Left ventricle myocardium inferior (tissue), 1 donor: ENCODE measurements around the gene EP400. TPM values are rescaled to one million over a fixed set of nuclear protein-coding genes. Genes with fewer than 3 reads are reported as not detected.

Experiments used
- DNase-seq: peaks from one replicate; pipeline ENCODE4 v3.0.0-alpha.2; 2020
- H3K27ac ChIP-seq: fragments of 200-600 bp; replicated peaks from 2 replicates; pipeline ENCODE4 v1.8.0; 2021
- H3K27me3 ChIP-seq: fragments of 200-600 bp; 2 replicates; pipeline ENCODE4 v1.8.0; 2021; ENCODE audit warnings: low read depth
- H3K36me3 ChIP-seq: fragments of 200-600 bp; 2 replicates; pipeline ENCODE4 v1.8.0; 2021
- H3K4me1 ChIP-seq: fragments of 200-600 bp; 2 replicates; pipeline ENCODE4 v1.8.0; 2021
- H3K4me3 ChIP-seq: fragments of 200-600 bp; 2 replicates; pipeline ENCODE4 v1.8.0; 2021; ENCODE audit warnings: mild to moderate bottlenecking, moderate library complexity
- H3K9me3 ChIP-seq: fragments of 200-600 bp; replicated peaks from 2 replicates; pipeline ENCODE4 v1.8.0; 2021
- CTCF ChIP-seq: fragments of 200-600 bp; IDR thresholded peaks from 2 replicates; pipeline ENCODE4 v1.8.0; 2021; ENCODE audit warnings: antibody characterized with exemption, mild to moderate bottlenecking, borderline replicate concordance
- intact Hi-C: fragments of 100-400 bp; cut with micrococcal nuclease; formaldehyde crosslinking; loops from one replicate; pipeline ENCODE4 v1.11.0; 2022
- total RNA-seq: library from RNA; stranded (reverse); fragmentation: NEBNext Ultra II Directional; extraction: Animal tissue kit (Norgen Biotek cat#: 25700); gene quantifications from one replicate; pipeline ENCODE4 v1.2.1, GENCODE V29; 2021
- donor health status: DM: no; HTN: yes; CAD: no; lungs with severe emphysema.

Gene EP400
- total RNA-seq, 1 donor from 2014 or later, result 15.3 TPM

GRCh38 chr12:131971226-131971625 is 21.5 kb downstream of the EP400 start:
- TF ChIP-seq CTCF, result no peak
- Histone ChIP-seq H3K27ac (no peak overlapping the region), H3K4me3 (no peak overlapping the region), H3K36me3 (no peaks in the 10 kb centered on the region), H3K4me1 (peaks cover 13% of the 10 kb centered on the region), H3K27me3 (no peaks in the 10 kb centered on the region), H3K9me3 (no peaks in the 10 kb centered on the region)
- DNase-seq, result no peak
- intact Hi-C loops, result no loop called here

- DNase-seq, result no peak
- Histone ChIP-seq H3K36me3 (peaks cover 9% of the 10 kb centered on the region), H3K4me3 (no peak overlapping the region), H3K9me3 (no peaks in the 10 kb centered on the region), H3K4me1 (peaks cover 13% of the 10 kb centered on the region), H3K27ac (no peak overlapping the region), H3K27me3 (no peaks in the 10 kb centered on the region)
- intact Hi-C loops, result no loop called here
- no peak for TF ChIP-seq CTCF
These were observed 25.5 kb downstream of the EP400 start for GRCh38 chr12:131975228-131975627.

GRCh38 chr12:131979606-131980005 is 29.9 kb downstream of the EP400 start:
- H3K36me3 ChIP-seq, result peaks cover 52% of the 10 kb centered on the region
- H3K4me1 ChIP-seq, result no peaks in the 10 kb centered on the region
- intact Hi-C loops, result no loop called here
- H3K4me3 ChIP-seq, result no peak overlapping the region
- no peaks in the 10 kb centered on the region for H3K27me3 ChIP-seq
- no peak overlapping the region for H3K27ac ChIP-seq
- no peak for DNase-seq
- TF ChIP-seq CTCF, result no peak
- H3K9me3 ChIP-seq, result no peaks in the 10 kb centered on the region

- no peaks in the 10 kb centered on the region for H3K9me3 ChIP-seq
- no peak for TF ChIP-seq CTCF
- intact Hi-C loops, result no loop called here
- no peak for DNase-seq
- peaks cover 59% of the 10 kb centered on the region for H3K36me3 ChIP-seq
- H3K4me1 ChIP-seq, result no peaks in the 10 kb centered on the region
- no peaks in the 10 kb centered on the region for H3K27me3 ChIP-seq
- H3K27ac ChIP-seq, result no peak overlapping the region
- no peak overlapping the region for H3K4me3 ChIP-seq
These were observed 30.5 kb downstream of the EP400 start for GRCh38 chr12:131980263-131980662.

GRCh38 chr12:131981388-131981787 is 31.6 kb downstream of the EP400 start:
- Histone ChIP-seq H3K4me1 (no peaks in the 10 kb centered on the region), H3K27ac (no peak overlapping the region), H3K27me3 (no peaks in the 10 kb centered on the region), H3K36me3 (peaks cover 68% of the 10 kb centered on the region), H3K9me3 (no peaks in the 10 kb centered on the region), H3K4me3 (no peak overlapping the region)
- intact Hi-C loops, result no loop called here
- TF ChIP-seq CTCF, result no peak
- no peak for DNase-seq

- no peak overlapping the region for H3K27ac ChIP-seq
- no peaks in the 10 kb centered on the region for H3K27me3 ChIP-seq
- H3K36me3 ChIP-seq, result peaks cover 74% of the 10 kb centered on the region
- no peaks in the 10 kb centered on the region for H3K4me1 ChIP-seq
- no peaks in the 10 kb centered on the region for H3K9me3 ChIP-seq
- no peak overlapping the region for H3K4me3 ChIP-seq
- DNase-seq, result no peak
- intact Hi-C loops, result no loop called here
- no peak for TF ChIP-seq CTCF
These were observed 32.3 kb downstream of the EP400 start for GRCh38 chr12:131982041-131982440.
